ENCODE measurements around the gene DVL3.

Gene DVL3

DNA sequence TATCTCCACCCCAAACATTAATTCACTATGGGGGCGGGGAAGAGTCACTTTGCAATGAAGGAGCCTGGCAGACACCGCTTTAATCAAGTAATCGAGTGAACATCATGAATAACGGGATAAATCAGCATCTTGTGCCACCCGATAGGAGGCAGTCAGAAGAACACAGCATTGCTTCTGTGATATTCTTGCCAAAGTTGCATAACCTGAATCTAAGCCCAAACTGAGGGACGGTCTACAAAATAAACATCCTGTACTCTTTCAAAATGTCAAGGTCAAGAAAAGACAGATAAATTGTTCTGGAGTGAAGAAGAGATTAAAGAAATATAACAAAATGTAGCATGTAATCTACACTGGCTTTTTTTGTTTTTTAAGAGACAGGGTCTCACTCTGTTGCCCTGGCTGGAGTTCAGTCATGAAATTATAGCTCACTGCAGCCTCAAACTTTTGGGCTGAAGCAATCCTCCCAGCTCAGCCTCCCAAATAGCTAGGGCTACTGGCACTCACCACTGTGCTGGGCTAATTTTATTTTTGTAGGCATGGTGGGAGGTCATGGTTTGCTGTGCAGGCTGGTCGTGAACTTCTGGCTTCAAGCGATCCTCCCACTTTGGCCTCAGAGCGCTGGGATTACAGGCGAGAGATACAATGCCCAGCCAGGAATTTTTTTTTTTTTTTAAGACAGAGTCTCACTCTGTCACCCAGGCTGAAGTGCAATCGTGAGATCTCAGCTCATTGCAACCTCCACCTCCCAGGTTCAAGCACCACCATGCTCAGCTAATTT lies 54.2 kb downstream of the DVL3 start:
- TF ChIP-seq, protein P1, sequence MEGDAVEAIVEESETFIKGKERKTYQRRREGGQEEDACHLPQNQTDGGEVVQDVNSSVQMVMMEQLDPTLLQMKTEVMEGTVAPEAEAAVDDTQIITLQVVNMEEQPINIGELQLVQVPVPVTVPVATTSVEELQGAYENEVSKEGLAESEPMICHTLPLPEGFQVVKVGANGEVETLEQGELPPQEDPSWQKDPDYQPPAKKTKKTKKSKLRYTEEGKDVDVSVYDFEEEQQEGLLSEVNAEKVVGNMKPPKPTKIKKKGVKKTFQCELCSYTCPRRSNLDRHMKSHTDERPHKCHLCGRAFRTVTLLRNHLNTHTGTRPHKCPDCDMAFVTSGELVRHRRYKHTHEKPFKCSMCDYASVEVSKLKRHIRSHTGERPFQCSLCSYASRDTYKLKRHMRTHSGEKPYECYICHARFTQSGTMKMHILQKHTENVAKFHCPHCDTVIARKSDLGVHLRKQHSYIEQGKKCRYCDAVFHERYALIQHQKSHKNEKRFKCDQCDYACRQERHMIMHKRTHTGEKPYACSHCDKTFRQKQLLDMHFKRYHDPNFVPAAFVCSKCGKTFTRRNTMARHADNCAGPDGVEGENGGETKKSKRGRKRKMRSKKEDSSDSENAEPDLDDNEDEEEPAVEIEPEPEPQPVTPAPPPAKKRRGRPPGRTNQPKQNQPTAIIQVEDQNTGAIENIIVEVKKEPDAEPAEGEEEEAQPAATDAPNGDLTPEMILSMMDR (IDR thresholded peaks at IDR 0.05; ENCODE audit: low read depth, low read length): no peak

GRCh38 chr3:184211297-184211696 lies 56.1 kb downstream of the DVL3 start:
- no peak for DNase-seq
- Histone ChIP-seq H3K9me3 (ENCODE audit: severe bottlenecking) (no peaks in the 10 kb centered on the region), H3K27ac (no peak overlapping the region)

More for the DNA sequence above, 54.2 kb downstream of the DVL3 start:
- Histone ChIP-seq H3K27ac (no peak overlapping the region), H3K9me3 (ENCODE audit: severe bottlenecking) (no peaks in the 10 kb centered on the region), H3K27me3 (ENCODE audit: insufficient read depth, low read depth, severe bottlenecking) (no peaks in the 10 kb centered on the region), H3K4me3 (ENCODE audit: low read depth, low read length) (no peak overlapping the region), H3K36me3 (no peaks in the 10 kb centered on the region)
- no peak for DNase-seq

GRCh38 chr3:184211718-184212117 lies 56.5 kb downstream of the DVL3 start:
- Histone ChIP-seq H3K9me3 (ENCODE audit: severe bottlenecking) (no peaks in the 10 kb centered on the region), H3K27ac (no peak overlapping the region), H3K36me3 (no peaks in the 10 kb centered on the region), H3K27me3 (ENCODE audit: insufficient read depth, low read depth, severe bottlenecking) (no peaks in the 10 kb centered on the region), H3K4me3 (ENCODE audit: low read depth, low read length) (no peak overlapping the region)
- DNase-seq: no peak
- TF ChIP-seq, protein P1 (IDR thresholded peaks at IDR 0.05; ENCODE audit: low read depth, low read length): no peak

More at GRCh38 chr3:184211297-184211696, 56.1 kb downstream of the DVL3 start:
- Histone ChIP-seq H3K27me3 (ENCODE audit: insufficient read depth, low read depth, severe bottlenecking) (no peaks in the 10 kb centered on the region), H3K36me3 (no peaks in the 10 kb centered on the region), H3K4me3 (ENCODE audit: low read depth, low read length) (no peak overlapping the region)
- TF ChIP-seq, protein P1 (IDR thresholded peaks at IDR 0.05; ENCODE audit: low read depth, low read length): no peak

GRCh38 chr3:184218814-184219213 lies 63.6 kb downstream of the DVL3 start:
- no peaks in the 10 kb centered on the region for H3K9me3 ChIP-seq (ENCODE audit: severe bottlenecking)
- no peak overlapping the region for H3K27ac ChIP-seq
- H3K4me3 ChIP-seq (ENCODE audit: low read depth, low read length): no peak overlapping the region
- DNase-seq: peak; percentile 59
- TF ChIP-seq, protein P1 (IDR thresholded peaks at IDR 0.05; ENCODE audit: low read depth, low read length): no peak
- H3K27me3 ChIP-seq (ENCODE audit: insufficient read depth, low read depth, severe bottlenecking): no peaks in the 10 kb centered on the region
- no peaks in the 10 kb centered on the region for H3K36me3 ChIP-seq

DNA sequence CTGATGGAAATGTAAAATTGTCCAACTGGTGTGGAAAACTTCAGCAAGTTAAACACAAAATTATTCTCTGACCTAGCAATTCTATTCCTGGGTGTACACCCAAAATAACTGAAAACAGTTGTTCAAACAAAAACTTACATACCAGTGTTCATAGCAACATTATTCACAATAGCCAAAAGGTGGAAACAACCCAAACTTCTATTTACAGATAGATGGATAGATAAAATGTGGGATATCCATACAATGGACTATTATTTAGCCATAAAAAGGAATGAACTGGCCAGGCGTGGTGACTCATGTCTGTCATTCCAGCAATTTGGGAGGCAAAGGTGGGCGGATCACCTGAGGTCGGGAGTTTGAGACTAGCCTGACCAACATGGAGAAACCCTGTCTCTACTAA lies 67.3 kb downstream of the DVL3 start:
- DNase-seq: no peak
- TF ChIP-seq, protein P1 (IDR thresholded peaks at IDR 0.05; ENCODE audit: low read depth, low read length): no peak
- H3K27me3 ChIP-seq (ENCODE audit: insufficient read depth, low read depth, severe bottlenecking): no peaks in the 10 kb centered on the region
- no peaks in the 10 kb centered on the region for H3K9me3 ChIP-seq (ENCODE audit: severe bottlenecking)
- no peaks in the 10 kb centered on the region for H3K36me3 ChIP-seq
- no peak overlapping the region for H3K4me3 ChIP-seq (ENCODE audit: low read depth, low read length)
- no peak overlapping the region for H3K27ac ChIP-seq
